NCI-H1436 (cell line): Measurements from ENCODE around the gene C11orf42.

ENCODE experiments used
- DNase-seq: peaks from one replicate; lab custom pipeline; 2025; lab: John Stamatoyannopoulos, UW

Gene C11orf42

GRCh38 chr11:6258141-6258540 lies 52.8 kb downstream of the C11orf42 start:
- DNase-seq, result no peak

GRCh38 chr11:6258571-6259081 lies 53.3 kb downstream of the C11orf42 start:
- DNase-seq, result peak; percentile 49

GRCh38 chr11:6260207-6260726 lies 54.9 kb downstream of the C11orf42 start:
- no peak for DNase-seq
